Activated naive CD4-positive, alpha-beta T cell treated with anti-CD3 and anti-CD28 coated beads, Interleukin-2, amount 50 U/mL, for 16 hours (primary cell): ENCODE measurements around the gene SLC4A2.

Experiments used
- DNase-seq: peaks from one replicate; pipeline ENCODE4 v3.0.0-alpha.2; 2020

The SLC4A2 gene

DNA sequence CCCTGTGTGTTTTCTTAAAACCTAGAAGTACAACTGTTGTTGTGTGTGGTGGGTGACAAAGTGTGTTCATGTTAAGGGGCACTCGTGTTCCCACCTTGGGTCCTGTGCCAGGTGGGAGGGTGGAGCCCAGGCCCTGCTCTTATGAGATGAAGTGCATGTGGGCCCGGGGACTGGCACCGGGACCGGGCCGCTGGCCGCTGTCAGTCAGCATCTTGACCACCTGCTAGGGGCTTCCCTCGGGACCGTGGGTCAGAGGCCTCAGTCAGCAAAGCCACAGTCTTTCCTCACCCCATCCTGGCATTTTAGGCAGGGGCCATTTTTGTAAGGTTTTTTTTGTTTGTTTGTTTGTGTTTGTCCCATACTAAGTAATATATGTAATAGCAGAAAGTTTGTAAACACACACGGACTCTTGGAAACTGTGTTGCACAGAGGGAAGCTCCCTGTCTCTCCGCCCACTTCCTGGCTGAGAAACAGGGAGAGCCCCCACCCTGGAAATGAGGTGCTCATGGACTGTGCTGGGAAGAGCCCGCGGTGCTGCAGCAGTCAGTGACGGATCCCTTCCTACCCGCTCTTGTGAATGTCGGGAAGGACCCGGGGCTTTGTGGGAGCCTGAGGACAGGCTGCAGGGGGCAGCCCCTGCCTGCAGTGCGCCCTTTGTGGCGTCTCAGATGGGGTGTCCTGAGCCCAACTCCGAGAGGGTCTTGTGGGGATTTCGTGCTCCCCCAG, 40.3 kb downstream of the SLC4A2 start:
- no peak for DNase-seq

DNA sequence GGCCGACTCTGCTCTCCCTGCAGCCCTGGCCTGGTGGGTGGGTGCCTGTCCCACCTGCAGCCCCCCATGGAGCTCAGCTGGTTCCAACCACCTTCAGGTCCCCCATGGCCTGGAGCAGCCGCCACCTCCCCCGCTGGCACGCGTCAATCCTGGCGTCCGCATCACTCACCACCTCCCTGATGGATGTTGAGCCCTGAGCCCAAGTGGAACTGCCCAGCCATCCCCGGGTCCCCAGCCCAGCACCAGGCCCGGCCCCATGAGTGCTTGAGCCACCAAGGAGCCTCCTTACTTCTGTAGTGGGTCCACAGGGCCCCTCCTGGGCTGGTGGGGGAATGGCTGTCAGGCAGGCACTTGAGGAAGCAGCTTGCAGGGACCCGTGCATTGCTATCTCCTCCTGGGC, 41.5 kb downstream of the SLC4A2 start:
- peak; percentile 7 for DNase-seq

DNA sequence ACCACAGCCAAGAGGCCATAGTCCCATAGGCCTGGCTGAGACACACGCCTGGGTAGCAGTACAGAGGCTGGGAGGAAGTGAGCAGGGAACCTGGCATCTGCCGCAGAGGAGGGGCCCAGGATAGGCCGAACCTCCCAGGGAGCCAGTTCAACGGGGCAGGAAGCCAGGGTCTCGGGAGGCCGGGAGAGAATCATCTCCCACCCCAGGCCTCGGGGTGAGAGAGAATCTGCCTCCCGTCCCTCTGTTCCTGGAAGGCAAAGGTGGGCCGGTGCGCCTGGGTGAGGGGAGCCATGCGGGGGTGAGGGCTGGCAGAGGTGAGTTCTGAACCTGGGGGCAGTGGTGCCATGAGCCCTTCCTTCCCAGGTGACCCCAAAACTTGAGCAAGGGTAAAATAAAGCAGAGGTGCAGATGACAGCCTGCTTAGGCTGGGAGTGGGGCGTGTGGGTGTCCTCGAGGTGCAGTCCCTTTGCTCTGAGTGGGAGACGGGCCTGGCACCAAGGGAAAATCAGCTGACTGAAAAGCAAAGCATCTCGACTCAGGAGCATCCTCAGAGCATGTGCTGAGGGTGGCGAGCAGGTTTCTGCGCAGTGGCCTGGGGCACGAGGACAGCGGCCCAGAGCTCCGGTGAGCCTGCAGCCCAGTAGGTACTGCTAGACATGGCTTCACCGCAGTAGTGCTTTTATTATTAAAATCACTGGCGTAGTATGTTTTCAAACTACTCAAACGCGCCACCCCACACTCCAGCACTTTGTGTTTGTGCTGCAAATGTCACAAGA, 42.4 kb downstream of the SLC4A2 start:
- peak; percentile 8 for DNase-seq

DNA sequence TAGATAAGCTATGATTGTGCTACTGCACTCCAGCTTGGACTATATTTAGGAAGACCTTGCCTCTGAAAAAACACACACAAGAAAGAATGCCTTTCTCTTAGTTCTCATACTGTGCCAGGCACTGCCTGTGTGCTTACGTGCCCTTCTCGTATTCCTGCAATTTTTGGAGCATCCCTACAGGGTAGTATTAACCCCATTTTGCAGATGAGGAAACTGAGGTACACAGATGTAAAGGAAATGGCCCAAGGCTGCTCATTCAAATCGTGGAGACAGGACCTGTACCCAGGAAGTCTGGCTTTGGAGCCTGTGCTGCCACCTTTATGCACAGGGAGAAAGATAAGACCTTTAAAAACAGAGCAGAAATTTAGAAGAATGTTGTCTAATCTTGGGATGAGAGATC, 43.6 kb downstream of the SLC4A2 start:
- no peak for DNase-seq

DNA sequence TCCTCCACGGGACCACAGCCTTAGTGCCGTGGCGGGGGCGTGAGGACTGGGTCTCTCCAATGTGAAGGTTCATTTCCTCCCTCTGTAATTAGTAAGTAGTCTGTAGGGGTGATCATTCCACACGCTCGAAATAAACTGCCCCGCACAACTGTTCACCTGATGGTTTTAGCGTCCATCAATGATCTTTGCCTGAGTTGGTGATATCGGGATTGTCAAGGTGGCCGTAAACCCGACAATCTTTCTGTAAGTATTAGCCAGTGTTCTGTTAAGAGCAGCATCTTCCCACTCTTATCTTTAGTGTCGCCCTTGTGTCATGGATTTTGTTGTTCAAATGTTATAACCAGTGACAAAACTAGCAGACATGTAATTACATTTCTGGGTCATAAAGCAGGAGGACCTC, 44.6 kb downstream of the SLC4A2 start:
- no peak for DNase-seq

DNA sequence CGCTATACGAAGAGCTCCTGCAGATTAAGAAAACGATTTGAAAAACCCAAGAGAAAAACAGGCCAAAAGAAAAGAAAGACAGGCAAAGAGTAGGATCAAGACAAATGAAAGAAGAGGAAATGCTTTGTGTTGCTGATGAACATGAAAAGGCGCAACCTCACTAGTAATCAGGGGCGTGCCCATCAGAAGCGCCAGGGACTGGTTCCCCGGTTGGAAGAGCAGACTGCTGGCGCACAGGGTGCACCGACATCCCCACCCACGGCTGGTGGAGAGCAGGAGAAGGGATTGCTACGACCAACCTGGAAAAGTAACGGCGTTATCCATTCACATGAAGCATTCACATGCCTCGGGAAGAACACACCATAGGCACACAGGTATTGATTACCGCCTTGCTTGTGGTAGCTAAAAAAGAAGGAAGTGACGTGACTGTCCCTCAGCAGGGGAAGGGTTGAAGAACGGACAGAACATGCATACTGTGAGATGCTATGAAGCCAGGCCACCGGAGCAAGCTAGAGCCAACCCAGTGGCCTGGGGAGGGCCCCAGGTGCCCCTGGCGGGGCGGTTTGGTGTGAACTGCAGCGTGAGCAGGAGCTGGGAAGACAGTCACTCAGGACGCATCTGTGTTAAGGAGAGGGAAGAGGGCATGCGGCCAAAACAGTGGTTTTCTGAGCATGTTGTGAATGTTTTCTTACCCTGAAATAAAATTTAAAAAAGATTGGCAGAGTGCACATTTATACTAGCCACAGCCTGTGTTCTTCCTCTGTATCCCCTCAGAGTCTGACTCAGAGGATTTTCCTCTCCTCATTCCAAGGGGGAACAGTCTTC, 45.2 kb downstream of the SLC4A2 start:
- no peak for DNase-seq

DNA sequence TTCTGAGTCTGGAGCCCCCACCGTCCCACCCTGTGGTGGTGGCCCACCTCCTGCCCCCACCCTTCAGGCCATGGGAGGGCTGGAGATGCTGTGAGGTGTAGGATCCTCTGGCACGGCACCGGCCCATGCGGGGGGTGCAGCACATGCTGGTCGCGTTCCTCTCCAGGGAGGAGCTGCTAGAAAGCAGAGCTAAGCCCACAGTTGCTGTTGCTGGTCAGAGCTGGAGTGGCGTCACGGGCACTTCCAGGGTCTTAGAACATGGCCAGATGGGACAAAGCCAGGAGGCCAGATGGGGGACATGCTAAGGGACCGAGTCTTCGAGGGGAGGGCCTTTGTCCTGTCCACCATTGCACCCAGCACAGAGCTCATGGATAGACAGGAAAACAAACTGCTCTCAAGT, 48.5 kb downstream of the SLC4A2 start:
- no peak for DNase-seq

DNA sequence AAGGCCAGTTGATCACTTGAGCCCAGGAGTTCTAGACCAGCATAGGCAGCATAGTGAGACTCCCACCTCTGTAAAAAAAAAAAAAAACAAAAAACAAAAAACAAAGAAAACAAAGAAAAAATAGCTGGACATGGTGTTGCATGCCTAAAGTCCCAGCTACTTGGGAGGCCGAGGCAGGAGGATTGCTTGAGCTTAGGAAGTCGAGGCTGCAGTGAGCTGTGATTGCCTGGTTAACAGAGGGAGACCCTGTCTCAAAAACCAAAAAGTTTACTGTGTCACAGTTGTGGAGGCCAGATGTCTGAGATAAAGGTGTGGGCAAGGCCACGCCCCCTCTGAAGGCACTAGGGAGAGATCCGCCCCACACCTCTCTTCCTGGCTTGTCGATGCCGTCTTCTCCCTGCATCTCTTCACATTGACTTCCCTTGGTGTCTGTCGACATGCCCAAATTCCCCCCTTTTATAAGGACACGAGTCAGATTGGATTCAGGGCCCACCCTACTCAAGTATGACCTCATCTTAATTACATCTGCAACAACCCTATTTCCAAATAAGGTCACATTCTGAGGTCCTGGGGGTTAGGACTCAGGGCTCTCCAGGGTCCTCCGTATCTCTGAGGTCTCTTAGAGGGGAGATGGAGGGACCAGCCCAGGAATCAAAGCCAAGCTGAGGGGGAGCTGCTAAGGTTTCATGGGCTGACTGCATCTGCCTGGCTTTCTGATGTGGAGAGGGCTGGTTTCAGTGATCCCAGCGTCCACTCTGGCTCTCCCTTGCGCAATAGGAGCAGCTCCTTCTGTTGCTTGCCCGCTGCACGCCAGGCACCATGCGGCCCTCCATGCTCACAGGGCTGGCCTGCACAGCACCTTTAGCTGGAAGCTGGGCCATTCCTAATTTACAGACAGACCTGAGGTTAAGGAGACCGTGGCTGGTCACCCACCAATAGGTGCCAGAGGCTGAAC, 50.0 kb downstream of the SLC4A2 start:
- no peak for DNase-seq

DNA sequence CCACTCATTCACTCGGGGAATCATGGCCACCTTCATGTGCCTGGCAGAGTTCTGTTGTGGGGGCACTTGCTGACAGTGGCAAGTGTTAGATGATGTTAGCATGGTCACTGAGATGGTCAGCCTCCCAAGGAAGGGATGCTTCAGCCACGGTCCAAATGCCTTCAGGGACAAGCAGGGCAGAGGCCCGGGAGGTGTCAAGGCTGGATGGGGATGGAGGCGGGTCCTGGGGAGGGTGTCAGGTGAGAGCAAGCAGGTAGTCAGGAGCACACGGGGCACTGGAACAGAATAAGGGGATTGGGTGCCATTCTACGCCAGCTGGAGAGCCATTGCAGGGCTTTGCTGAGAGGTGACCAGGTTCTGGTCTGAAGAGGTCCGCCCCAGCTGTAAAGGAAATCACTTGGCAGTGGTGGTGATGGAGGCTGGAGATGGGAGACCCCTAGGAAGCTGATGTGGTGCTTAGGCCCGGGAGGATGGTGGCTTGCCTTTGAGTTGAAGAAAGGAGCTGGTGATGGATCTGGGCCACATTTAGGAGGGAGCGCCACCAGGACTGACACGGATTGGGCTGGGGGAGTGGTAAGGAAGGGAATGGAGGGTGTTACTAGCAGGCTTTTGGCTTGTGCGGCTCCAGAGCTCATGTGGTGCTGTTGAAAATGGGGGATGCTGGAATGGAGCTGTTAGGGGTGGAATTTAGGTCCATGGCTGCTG, 51.0 kb downstream of the SLC4A2 start:
- peak; percentile 8 for DNase-seq

DNA sequence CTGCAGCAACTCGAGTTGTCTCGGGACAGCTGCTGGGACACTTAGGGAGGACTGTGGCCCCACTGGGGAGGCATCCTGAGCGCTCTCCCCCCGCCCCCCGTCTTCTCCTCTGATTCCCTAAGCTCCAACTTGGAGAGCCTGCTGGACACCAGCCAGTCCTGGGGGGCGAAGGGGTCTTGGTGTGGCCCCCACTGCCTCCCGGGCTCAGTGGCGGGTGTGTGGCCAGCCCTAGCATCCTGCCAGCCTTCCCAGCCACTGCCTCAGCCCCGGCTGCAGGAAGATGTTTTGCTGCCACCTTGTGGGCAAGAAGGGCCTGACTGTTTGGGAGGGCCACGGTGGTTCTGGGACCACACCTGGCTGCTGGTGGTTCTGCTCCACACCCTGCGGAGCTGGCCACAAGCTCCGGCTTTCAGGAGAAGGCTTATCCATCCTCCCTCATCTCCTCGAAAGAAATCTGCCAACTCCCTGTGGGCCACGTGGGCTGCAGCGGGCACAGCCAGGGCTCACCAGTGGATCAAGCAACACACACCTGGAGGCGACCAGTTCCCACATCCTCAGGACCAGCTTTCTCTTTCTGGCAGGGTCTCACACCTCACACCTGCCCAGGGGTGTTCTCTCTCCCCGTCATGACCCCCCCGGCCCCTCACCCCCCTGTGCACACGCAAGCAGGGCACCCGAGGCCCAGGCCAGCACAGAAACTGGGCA, 51.7 kb downstream of the SLC4A2 start:
- peak; percentile 78 for DNase-seq

DNA sequence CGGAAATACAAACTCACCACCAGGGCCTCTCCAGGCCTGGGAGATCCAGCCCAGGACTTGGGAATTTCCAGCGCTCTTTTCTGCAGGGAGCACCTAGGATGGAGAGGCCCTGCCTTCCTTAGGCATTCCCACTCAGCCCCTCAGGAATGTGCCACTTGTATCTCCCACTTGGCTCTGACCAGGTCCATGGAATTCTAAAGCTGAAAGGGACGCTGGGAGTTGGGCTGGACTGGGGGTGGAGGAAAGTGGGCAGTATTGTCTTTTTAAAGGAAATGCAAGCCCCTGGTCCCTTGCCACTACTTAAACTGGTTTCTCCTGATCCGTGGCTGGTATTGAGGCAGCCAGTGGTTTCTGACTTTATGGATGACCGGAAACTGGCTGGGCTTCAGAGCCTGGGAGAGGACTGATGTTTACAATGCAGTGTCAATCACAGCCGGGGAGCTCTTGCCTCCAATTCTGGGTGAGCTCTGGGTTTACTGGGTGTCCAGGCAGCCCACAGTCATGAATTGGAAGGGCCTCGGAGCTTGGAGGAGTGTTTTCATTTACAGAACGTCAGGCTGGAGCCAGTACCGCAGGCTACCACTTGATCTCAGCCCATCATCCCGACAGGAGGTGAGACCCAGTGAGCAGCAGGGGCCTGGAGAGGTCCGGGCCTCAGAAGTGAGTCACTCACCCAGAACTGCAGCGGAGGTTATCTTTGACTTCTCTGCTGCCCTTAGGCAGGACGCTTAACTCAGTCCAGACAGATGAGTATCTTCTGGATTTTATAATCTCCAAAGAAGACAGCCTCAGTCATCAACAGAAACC, 54.2 kb downstream of the SLC4A2 start:
- DNase-seq = no peak

DNA sequence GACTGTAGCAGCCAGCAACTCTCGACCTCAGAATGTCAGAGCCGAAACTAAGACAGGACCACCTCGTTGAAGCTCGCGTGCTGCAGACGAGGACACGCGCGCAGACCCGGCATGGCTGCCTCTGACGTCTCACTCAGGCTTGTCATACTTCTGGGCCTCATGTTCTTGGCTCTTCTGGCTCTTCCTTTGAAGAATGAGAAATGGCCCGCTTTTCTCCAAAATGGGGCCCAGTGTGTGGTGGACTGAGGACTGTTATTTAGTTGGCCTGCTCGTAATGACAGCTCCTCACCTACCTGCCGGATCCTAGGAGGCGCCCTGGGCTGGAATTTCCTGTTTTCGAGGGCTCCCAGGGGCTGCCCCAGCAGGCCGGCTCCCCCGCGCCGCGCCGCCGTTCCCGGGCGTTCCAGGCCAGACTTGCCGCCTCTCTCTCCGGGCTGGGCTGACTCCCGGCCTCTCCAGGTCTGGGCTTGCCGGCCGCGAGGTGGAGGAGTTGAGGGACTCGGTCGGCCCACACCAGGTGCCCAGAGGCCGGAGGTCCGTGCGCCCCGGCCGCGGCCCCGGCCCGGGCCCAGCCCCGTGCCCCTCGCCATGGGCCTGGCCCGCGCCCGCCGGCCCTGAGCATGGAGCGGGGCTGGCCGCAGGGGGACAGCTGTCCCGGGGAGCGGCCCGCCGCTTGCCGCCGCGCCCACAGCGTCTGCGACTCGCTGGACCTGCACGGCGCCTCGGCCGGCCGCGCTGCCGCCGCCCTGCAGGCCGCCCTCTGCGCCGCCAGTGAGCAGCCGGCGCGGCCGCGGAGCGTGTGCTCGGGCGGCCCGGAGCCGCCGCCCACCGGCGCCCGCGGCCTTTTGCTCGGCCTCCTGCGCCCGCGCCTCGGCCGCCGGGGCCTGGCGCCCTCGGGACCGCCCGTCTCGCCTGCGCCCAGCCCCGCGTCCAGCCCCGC, 55.0 kb downstream of the SLC4A2 start:
- no peak for DNase-seq

DNA sequence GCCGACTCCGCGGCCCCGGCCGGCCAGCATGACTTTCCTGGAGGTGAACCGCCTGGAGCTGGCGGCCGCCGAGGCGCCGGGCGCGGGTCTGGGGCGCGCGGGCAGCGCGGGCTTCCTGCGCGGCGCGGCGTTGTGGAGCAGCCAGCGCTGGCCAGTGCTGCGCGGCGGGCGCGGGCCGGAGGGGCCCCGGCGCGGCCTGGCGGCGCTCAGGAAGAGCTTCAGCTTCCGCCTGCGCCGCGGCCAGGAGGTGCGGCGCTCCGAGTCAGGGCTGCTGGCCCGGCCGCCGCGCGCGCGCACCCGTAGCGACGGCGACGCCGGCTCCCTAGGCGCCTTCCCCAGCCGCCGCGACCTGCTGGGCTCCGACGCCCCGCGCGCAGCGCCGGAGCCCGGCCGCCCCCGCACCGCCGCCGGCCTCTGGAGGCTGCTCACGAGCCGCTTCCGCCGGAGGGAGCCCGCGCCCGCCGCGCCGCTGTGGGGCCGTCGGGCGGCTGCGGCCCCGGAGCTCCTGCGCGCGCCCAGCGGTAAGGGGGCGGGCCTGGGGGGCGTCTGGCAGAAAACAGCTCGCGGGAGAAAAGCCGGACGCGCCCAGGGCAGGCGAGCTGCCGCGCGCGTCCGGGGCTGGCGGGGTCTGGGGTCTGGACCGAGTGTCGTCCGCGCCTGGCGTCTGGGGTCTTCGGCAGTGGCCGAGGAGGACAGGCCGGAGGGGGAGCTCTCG, 55.9 kb downstream of the SLC4A2 start:
- peak; percentile 47 for DNase-seq

DNA sequence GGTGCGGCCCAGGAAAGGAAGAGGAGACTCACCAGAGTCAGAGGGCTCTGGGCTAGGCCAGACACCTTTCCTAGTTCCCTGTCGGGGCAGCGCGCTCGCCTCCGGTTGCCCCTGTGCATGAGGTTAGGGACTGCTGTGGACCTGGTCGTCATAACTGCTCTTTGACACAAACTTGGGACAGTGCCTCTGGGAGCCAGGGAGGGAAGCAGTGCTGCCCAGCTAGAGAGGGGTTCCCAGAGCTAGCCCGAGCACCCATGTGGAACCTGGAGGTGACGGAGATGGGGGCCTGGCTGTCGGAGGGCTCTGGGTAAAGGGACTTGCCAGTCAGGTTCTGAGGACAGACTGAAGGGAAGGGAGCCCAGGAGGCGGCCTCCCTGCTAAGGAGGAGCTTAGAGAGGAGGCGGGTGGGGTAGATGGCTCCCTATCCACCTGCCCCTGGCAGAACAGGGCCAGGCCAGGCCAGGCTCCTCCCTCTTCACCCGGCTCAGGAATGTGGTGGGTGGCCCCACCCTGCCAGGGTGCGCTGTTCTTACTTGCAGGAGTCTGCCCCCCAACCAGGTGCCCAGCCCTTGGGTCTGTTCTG, 56.5 kb downstream of the SLC4A2 start:
- no peak for DNase-seq

DNA sequence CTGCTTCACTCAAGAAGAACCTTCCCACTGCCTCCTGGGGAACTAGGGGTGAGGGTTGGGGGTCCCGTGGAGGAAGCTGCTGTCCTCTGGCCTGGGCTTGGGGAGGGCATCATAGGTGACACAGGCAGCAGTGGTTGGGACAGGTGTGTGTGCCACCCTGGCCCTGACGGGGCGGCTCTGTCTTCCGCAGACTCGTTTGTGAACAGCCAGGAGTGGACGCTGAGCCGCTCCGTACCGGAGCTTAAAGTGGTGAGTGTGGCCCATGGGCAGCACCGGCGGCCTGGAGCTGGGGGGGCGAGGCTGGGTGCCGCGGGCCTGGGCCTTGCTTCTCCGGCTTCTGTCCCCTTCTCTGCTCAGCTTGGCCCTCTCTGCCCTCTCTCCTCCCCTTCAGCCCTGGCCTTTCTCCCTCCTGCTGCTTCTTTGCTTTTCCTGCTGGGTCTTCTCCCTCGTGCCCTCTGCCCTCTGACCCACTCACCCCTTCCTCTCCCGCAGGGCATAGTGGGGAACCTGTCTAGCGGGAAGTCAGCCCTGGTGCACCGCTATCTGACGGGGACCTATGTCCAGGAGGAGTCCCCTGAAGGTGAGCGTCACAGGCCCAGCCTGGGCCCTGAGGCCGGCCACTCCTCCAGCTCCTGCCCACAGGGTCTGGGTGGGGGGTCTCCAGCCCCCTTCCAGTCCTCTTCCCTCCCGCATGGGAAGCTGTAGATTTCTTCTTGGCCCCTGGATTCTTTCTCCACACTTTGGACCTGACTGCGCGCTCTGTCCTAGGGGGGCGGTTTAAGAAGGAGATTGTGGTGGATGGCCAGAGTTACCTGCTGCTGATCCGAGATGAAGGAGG, 57.4 kb downstream of the SLC4A2 start:
- DNase-seq = no peak

DNA sequence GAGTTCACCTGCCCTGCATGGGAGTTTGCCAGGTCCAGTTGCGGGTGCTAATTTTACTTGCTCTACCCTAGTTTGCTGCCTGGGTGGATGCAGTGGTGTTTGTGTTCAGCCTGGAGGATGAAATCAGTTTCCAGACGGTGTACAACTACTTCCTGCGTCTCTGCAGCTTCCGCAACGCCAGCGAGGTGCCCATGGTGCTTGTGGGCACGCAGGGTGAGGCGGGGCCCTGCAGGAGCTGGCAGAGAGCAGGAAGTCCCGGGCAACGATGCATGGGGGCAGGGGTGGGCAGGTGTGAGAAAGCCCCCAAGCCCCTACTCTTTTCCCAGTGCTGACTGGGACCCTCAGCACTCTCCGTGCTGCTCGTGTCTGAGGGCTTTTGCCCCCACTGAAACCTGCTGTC, 58.2 kb downstream of the SLC4A2 start:
- no peak for DNase-seq
